ENCODE measurements around the gene LEPROT.

LEPROT gene

DNA sequence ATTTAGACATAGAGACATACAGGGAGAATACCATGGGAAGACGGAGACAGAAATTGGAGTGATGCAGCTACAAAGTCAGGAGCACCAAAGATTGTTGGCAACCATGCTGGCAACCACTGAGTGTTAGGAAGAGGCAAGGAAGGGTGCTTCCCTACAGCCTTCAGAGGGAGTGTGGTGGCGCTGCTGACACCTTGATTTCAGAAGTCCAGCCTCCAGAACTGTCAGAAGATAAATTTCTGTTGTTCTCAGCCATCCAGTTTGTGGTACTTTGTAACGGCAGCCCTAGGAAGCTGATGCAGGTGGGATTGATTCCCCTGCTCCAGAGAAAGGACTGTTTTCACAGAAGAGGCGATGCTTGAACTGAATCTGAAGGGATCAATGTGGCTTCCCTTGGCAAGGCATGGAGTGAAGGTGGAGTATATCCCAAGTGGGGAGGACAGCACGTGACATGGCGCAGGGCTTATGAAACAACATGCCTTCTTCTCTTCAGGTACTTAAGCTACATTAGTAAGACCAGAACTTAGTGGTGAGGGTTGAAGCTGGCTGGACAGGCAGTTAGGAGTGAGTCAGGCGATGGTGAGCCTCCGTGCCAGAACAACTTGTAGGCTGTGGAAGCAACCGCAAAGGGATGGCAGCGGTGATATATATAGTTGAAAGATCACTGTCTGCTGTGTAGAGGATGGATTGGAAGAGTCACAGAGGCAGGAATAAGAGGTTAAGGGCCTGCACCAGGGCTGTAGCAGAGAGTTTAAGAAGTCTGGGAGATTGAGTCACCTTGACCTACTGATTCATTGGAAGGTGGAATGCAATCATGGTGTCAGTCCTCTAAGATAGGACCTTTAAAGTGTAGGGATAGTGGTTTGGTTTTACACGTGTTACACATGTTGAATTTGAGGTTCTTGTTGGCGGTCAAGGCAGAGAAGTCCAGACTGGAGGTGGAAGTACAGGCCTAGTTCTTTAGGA lies 2.1 kb downstream of the LEPROT start:
- TF ChIP-seq, protein P1, sequence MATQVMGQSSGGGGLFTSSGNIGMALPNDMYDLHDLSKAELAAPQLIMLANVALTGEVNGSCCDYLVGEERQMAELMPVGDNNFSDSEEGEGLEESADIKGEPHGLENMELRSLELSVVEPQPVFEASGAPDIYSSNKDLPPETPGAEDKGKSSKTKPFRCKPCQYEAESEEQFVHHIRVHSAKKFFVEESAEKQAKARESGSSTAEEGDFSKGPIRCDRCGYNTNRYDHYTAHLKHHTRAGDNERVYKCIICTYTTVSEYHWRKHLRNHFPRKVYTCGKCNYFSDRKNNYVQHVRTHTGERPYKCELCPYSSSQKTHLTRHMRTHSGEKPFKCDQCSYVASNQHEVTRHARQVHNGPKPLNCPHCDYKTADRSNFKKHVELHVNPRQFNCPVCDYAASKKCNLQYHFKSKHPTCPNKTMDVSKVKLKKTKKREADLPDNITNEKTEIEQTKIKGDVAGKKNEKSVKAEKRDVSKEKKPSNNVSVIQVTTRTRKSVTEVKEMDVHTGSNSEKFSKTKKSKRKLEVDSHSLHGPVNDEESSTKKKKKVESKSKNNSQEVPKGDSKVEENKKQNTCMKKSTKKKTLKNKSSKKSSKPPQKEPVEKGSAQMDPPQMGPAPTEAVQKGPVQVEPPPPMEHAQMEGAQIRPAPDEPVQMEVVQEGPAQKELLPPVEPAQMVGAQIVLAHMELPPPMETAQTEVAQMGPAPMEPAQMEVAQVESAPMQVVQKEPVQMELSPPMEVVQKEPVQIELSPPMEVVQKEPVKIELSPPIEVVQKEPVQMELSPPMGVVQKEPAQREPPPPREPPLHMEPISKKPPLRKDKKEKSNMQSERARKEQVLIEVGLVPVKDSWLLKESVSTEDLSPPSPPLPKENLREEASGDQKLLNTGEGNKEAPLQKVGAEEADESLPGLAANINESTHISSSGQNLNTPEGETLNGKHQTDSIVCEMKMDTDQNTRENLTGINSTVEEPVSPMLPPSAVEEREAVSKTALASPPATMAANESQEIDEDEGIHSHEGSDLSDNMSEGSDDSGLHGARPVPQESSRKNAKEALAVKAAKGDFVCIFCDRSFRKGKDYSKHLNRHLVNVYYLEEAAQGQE (IDR thresholded peaks at IDR 0.05; ENCODE audit: insufficient read depth in 1 of 2, low read depth in 2 of 2, low read length in 2 of 2): no peak
- no peak for TF ChIP-seq POLR2AphosphoS5 (IDR thresholded peaks at IDR 0.05; ENCODE audit: low read depth, low read length)
- TF ChIP-seq FOXP2 (optimal IDR thresholded peaks at IDR 0.05; ENCODE audit: borderline replicate concordance, extremely low read depth, extremely low read length, insufficient read depth): no peak
- TF ChIP-seq SIN3A (IDR thresholded peaks at IDR 0.05; ENCODE audit: borderline replicate concordance, insufficient read depth, low read length): no peak
- no peak for TF ChIP-seq TAF1 (IDR thresholded peaks at IDR 0.05; ENCODE audit: borderline replicate concordance, insufficient read depth, low read length)

DNA sequence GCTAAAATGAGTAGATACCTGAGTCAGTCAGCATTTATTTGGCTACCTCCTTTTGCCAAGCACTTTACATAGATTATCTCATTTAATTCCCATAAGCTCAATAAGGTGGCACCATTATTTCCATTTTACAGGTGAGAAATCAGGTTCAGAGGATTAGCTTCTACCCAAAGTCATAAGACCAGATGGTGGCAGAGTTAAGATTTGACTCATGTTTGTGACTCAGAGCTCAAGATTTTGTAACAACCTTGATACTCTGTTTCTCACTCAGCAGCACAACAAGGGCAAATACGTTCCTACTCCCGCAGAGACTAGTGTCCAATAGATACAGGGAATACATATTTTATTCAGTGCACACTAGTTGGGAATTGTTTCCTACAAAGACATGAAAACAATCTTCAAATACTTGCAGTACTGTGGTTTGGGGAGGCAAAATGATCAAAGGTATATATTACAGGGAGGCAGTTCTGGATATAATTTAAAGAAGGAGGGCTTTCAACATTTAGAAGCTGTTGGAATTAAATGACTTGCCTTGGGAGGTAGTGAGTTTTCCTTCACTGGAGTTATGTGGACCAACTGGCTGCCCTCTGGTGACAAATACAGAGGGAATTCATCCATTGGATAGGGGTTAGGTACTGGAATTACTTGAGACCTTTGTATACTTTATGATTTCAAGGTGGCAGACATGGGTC lies 3.6 kb downstream of the LEPROT start:
- TF ChIP-seq TAF1 (IDR thresholded peaks at IDR 0.05; ENCODE audit: borderline replicate concordance, insufficient read depth, low read length) (no peak), FOXP2 (optimal IDR thresholded peaks at IDR 0.05; ENCODE audit: borderline replicate concordance, extremely low read depth, extremely low read length, insufficient read depth) (no peak), POLR2AphosphoS5 (IDR thresholded peaks at IDR 0.05; ENCODE audit: low read depth, low read length) (no peak), SIN3A (IDR thresholded peaks at IDR 0.05; ENCODE audit: borderline replicate concordance, insufficient read depth, low read length) (no peak)
- TF ChIP-seq, protein P1 (IDR thresholded peaks at IDR 0.05; ENCODE audit: insufficient read depth in 1 of 2, low read depth in 2 of 2, low read length in 2 of 2): no peak

DNA sequence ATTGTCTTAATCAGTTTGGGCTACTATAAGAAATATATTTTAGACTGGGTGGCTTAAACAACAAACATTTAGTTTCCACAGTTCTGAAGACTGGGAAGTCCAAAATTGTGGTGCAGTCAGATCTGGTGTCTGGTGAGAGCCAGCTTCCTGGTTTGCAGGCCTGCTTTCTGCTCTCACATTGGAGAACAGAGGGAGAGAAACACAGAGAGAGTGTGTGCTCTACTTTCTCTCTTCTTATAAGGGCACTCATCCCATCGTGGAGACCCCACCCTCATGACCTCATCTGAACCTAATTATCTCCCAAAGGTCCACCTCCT lies 4.1 kb downstream of the LEPROT start:
- TF ChIP-seq, protein P1 (IDR thresholded peaks at IDR 0.05; ENCODE audit: insufficient read depth in 1 of 2, low read depth in 2 of 2, low read length in 2 of 2): no peak
- TF ChIP-seq TAF1 (IDR thresholded peaks at IDR 0.05; ENCODE audit: borderline replicate concordance, insufficient read depth, low read length) (no peak), POLR2AphosphoS5 (IDR thresholded peaks at IDR 0.05; ENCODE audit: low read depth, low read length) (no peak), FOXP2 (optimal IDR thresholded peaks at IDR 0.05; ENCODE audit: borderline replicate concordance, extremely low read depth, extremely low read length, insufficient read depth) (no peak), SIN3A (IDR thresholded peaks at IDR 0.05; ENCODE audit: borderline replicate concordance, insufficient read depth, low read length) (no peak)

DNA sequence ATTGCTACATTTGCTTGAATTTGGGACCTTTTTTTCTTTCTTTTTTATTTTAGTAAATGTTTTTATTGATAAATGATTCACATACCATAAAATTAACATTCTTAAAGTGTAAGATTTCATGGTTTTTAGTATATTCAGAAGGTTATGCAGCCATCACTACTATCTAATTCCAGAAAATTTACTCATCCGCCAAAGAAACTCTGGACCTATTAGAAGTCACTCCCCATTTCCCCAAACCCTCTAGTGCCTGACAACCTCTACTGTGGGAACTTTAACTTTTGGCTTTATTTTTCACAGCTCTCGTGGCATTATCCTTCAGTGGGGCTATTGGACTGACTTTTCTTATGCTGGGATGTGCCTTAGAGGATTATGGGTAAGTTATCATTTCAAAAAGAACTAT lies 4.5 kb downstream of the LEPROT start:
- no peak for TF ChIP-seq FOXP2 (optimal IDR thresholded peaks at IDR 0.05; ENCODE audit: borderline replicate concordance, extremely low read depth, extremely low read length, insufficient read depth)
- TF ChIP-seq, protein P1 (IDR thresholded peaks at IDR 0.05; ENCODE audit: insufficient read depth in 1 of 2, low read depth in 2 of 2, low read length in 2 of 2): no peak

Measured in PFSK-1 (cell line).